WERI-Rb-1 (cell line): ENCODE data around the gene PKNOX2.

ENCODE experiments used
- DNase-seq: peaks from one replicate; pipeline ENCODE4 v3.0.0-alpha.2; 2020
- H3K27ac ChIP-seq: fragments of 250-450 bp; sonication (Bioruptor Pico); 2 replicates; pipeline ENCODE4 v1.5.1; 2020; ENCODE audit warnings: mild to moderate bottlenecking, moderate library complexity
- H3K27me3 ChIP-seq: fragments of 250-450 bp; sonication (Bioruptor Pico); 2 replicates; pipeline ENCODE4 v1.5.1; 2021; ENCODE audit warnings: mild to moderate bottlenecking, low read depth, moderate library complexity; ENCODE audit not compliant: insufficient read depth, severe bottlenecking
- H3K36me3 ChIP-seq: fragments of 250-450 bp; sonication (Bioruptor Pico); 2 replicates; pipeline ENCODE4 v1.5.1; 2020; ENCODE audit warnings: mild to moderate bottlenecking, moderate library complexity
- H3K4me3 ChIP-seq: 2 replicates; pipeline ENCODE4 v1.5.1; 2011; ENCODE audit warnings: low read depth, mild to moderate bottlenecking, control low read depth, low read length
- H3K9me3 ChIP-seq: fragments of 250-450 bp; sonication (Bioruptor Pico); 2 replicates; pipeline ENCODE4 v1.5.1; 2021; ENCODE audit warnings: mild to moderate bottlenecking, moderate library complexity; ENCODE audit not compliant: severe bottlenecking
- TF ChIP-seq, protein P1 (sequence below): IDR thresholded peaks from 2 replicates; pipeline ENCODE4 v1.5.1; 2011; ENCODE audit warnings: low read depth, mild to moderate bottlenecking, control low read depth, inconsistent platforms, low read length

The PKNOX2 gene

DNA sequence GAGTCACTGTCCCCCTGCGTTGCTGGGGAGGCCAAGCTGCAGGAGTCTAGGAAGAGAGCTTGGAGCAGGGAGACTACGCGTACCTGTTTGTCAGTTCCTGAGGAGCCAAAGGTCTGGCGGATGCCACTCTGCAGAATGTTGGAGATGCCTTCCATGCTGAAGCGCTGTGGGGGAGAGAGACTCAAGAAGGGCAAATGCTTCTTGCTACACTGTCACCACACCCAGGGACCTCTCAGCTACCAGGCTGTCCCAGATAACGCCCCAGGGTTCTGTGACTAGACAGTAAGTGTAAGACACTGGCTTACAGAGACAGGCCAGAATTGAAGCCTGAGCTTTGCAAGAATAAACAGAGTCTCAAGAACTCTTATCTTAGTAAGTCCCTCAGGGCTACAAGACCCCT, 289.5 kb downstream of the PKNOX2 start:
- TF ChIP-seq, protein P1, sequence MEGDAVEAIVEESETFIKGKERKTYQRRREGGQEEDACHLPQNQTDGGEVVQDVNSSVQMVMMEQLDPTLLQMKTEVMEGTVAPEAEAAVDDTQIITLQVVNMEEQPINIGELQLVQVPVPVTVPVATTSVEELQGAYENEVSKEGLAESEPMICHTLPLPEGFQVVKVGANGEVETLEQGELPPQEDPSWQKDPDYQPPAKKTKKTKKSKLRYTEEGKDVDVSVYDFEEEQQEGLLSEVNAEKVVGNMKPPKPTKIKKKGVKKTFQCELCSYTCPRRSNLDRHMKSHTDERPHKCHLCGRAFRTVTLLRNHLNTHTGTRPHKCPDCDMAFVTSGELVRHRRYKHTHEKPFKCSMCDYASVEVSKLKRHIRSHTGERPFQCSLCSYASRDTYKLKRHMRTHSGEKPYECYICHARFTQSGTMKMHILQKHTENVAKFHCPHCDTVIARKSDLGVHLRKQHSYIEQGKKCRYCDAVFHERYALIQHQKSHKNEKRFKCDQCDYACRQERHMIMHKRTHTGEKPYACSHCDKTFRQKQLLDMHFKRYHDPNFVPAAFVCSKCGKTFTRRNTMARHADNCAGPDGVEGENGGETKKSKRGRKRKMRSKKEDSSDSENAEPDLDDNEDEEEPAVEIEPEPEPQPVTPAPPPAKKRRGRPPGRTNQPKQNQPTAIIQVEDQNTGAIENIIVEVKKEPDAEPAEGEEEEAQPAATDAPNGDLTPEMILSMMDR = no peak
- H3K4me3 ChIP-seq = no peak overlapping the region

DNA sequence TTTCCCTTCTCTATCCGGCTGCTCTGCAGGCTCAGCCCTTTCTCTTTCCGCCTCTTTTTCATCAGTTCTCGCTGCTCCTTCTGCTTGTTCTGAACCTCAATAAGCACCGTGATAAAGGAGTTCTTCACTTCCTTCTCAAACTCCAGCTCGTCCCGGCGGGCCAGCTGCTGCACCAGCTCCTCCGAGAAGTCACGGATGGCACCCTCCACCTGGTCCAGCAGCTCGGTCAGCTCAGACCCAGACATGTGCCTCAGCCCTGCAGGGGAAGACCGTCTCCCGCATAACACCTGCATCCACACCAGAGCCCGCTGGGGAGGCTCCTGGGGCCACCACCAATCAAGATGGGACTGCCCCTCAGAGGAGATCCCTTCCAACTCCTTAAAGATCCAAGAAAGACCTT, 291.3 kb downstream of the PKNOX2 start:
- Histone ChIP-seq H3K27ac (no peak overlapping the region), H3K4me3 (no peak overlapping the region), H3K36me3 (no peaks in the 10 kb centered on the region), H3K27me3 (no peaks in the 10 kb centered on the region), H3K9me3 (no peaks in the 10 kb centered on the region)
- no peak for DNase-seq
- TF ChIP-seq, protein P1 = no peak

More for the DNA sequence above, 289.5 kb downstream of the PKNOX2 start:
- DNase-seq = no peak
- H3K36me3 ChIP-seq = no peaks in the 10 kb centered on the region
- H3K27me3 ChIP-seq = no peaks in the 10 kb centered on the region
- H3K9me3 ChIP-seq = no peaks in the 10 kb centered on the region
- no peak overlapping the region for H3K27ac ChIP-seq

DNA sequence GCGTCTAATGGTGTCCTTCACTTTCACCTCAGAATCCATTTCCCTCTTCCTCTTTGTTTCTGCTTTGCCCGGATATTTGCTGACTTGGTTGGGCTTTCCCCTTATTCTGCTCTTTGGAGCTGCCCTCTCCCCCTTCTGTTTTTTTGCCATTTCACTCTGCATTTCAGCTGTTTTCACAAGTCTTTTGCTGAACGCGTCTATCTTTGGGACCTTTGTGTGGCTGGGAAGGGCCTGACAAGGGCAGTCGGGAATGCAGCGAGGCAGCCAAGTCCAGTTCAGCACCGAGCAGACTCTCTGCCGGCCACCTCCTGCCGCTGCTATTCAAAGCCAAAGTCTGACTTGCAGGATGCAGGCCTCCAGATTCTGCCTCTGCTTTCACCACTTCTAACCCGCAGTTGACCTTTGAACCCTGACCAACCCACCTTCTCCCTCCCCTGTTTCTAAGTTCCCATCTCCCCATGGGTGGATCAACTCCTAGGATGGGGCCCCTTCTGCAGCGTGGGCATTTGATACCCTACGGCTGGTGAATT, 293.3 kb downstream of the PKNOX2 start:
- TF ChIP-seq, protein P1 = no peak
- no peak for DNase-seq
- Histone ChIP-seq H3K9me3 (no peaks in the 10 kb centered on the region), H3K27me3 (no peaks in the 10 kb centered on the region), H3K27ac (no peak overlapping the region), H3K36me3 (no peaks in the 10 kb centered on the region), H3K4me3 (no peak overlapping the region)

DNA sequence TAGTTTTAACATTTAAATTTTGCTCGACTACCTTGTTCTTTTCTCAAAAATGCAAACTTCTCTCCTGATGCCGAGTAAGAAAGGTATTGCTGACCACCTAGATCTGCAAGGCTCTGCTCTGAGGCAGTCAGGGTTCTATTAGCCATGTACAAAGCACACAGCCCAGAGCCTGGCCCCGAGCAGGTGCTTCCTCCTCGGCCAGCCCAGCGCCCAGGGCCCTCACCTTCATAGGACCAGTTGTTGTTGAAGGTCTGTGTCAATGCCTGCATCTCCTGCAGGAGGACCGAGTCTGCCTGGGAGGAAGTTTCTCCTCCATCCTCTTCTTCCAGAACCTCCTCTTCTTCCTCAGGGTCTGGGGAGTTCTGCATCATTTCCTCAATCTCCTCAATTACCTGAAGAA, 295.7 kb downstream of the PKNOX2 start:
- DNase-seq = no peak
- H3K9me3 ChIP-seq = no peaks in the 10 kb centered on the region
- H3K27ac ChIP-seq = no peak overlapping the region
- H3K36me3 ChIP-seq = no peaks in the 10 kb centered on the region
- no peaks in the 10 kb centered on the region for H3K27me3 ChIP-seq
- TF ChIP-seq, protein P1 = no peak
- no peak overlapping the region for H3K4me3 ChIP-seq

DNA sequence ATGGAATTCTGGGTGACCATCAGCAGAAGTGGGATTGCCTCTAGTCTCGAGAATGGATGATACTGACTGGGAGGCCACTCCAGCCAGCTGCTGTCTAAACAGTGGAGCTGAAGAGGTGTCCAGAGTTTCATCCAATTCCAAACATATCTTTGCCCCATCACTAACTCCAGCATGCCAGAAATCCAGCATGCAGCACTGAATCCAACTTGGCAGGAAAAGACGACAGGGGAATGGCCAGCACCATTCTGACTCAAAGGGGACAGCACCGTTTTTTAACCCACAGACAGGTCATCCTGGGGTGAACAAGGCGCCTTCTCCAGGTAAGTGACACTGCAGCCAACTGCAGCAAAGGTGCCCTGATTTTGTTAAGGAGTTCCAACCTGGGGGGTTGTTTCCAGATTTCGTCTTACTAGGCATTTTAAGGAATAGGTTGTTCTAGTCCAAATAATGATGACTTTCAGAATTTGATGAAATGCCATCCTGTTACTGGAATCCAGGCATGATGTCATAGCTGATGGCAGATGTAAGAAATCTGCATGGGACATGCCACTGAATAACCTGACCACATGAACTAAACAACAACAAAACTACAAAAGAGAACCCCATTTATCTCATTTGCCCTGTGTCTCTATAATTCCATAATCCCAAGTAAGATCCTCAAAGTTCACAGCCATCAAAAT, 299.2 kb downstream of the PKNOX2 start:
- no peaks in the 10 kb centered on the region for H3K9me3 ChIP-seq
- H3K27me3 ChIP-seq = no peaks in the 10 kb centered on the region
- H3K4me3 ChIP-seq = no peak overlapping the region
- TF ChIP-seq, protein P1 = no peak
- no peak overlapping the region for H3K27ac ChIP-seq
- no peak for DNase-seq
- H3K36me3 ChIP-seq = no peaks in the 10 kb centered on the region

DNA sequence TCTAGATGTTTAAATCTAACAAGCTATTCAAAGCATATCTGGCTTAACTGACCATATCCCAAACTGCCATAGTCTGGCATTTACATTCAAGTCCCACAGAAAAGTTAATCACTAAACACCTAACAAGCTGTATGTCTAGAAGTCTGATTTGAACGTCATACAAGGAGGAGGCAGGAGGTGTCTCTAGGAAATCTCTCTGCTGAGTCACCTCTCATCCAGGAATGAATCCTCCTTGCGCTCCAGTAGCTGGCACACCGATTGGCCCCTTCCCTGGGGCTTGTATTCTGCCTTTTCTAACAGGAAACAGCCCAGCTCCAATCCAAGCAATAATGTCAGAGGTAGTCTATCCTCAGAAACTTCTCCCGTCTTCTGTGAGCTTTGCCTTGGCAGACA, 299.7 kb downstream of the PKNOX2 start:
- TF ChIP-seq, protein P1 = no peak
- H3K27ac ChIP-seq = no peak overlapping the region
- no peak for DNase-seq

More for the DNA sequence above, 299.7 kb downstream of the PKNOX2 start:
- Histone ChIP-seq H3K36me3 (no peaks in the 10 kb centered on the region), H3K4me3 (no peak overlapping the region), H3K27me3 (no peaks in the 10 kb centered on the region), H3K9me3 (no peaks in the 10 kb centered on the region)
